Measurements from ENCODE around the gene MRPS26. TPM values are rescaled to one million over a fixed set of nuclear protein-coding genes. Genes with fewer than 3 reads are reported as not detected.

MRPS26 gene
- total RNA-seq, 2 experiments from 2014 or later, result 63.6 to 70.0 TPM

DNA sequence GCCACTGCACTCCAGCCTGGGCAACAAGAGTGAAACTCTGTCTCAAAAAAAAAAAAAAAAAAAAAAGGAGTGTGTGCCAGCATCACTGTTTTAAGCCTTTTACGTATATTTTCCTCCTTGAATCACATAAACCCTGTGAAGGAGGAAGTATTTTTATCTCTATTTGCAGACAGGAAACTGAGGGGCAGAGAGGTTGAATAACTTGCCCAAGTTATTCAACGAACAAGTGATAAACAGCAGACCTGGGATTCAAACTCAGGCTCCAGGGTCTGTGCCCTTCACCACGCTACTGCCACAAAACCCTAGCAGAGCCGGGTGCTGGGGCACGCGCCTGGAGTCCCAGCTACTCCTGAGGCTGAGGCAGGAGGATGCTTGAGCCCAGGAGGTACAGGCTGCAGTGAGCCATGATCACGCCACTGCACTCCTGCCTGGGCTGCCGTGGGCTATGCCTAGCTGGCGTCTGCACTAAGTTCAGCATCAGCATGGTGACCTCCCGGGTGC is 48.1 kb downstream of the MRPS26 start:
- H3K9me3 Mint-ChIP-seq, result no peaks in the 10 kb centered on the region
- intact Hi-C loops (cut with micrococcal nuclease), result no loop called here
- peak; percentile 31 for ATAC-seq
- peaks cover 27% of the 10 kb centered on the region for H3K4me1 Mint-ChIP-seq (ENCODE audit: low read depth)
- H3K36me3 Mint-ChIP-seq (ENCODE audit: low read depth), result no peaks in the 10 kb centered on the region
- POLR2A ChIA-PET, result interaction anchor here (0.9 to 2.6 kb wide), 5 partner anchors 8 to 28 kb away, joined by 3 to 13 read pairs (median 4); partner anchors contain the start of gene AVP
- no peak overlapping the region for H3K4me3 Mint-ChIP-seq
- CTCF ChIA-PET, result no interaction called here
- H3K27me3 Mint-ChIP-seq, result peaks cover 1% of the 10 kb centered on the region
- TF ChIP-seq, protein P1, sequence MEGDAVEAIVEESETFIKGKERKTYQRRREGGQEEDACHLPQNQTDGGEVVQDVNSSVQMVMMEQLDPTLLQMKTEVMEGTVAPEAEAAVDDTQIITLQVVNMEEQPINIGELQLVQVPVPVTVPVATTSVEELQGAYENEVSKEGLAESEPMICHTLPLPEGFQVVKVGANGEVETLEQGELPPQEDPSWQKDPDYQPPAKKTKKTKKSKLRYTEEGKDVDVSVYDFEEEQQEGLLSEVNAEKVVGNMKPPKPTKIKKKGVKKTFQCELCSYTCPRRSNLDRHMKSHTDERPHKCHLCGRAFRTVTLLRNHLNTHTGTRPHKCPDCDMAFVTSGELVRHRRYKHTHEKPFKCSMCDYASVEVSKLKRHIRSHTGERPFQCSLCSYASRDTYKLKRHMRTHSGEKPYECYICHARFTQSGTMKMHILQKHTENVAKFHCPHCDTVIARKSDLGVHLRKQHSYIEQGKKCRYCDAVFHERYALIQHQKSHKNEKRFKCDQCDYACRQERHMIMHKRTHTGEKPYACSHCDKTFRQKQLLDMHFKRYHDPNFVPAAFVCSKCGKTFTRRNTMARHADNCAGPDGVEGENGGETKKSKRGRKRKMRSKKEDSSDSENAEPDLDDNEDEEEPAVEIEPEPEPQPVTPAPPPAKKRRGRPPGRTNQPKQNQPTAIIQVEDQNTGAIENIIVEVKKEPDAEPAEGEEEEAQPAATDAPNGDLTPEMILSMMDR (IDR thresholded peaks at IDR 0.05), result no peak
- DNase-seq, result no peak
- peak overlapping the region; percentile 84 for H3K27ac Mint-ChIP-seq

- no peak overlapping the region for H3K27ac Mint-ChIP-seq
Observed at GRCh38 chr20:3094848-3095629, 49.2 kb downstream of the MRPS26 start.

More at GRCh38 chr20:3094848-3095629, 49.2 kb downstream of the MRPS26 start:
- TF ChIP-seq, protein P1 (IDR thresholded peaks at IDR 0.05), result no peak
- Mint-ChIP-seq H3K27me3 (peaks cover 1% of the 10 kb centered on the region), H3K9me3 (no peaks in the 10 kb centered on the region), H3K36me3 (ENCODE audit: low read depth) (no peaks in the 10 kb centered on the region), H3K4me1 (ENCODE audit: low read depth) (peaks cover 27% of the 10 kb centered on the region), H3K4me3 (no peak overlapping the region)
- no peak for DNase-seq
- intact Hi-C loops (cut with micrococcal nuclease), result no loop called here
- POLR2A ChIA-PET, result interaction anchor here (0.6 to 0.7 kb wide), 2 partner anchors 65 to 177 kb away, joined by 3 read pairs; no protein-coding TSS in a partner anchor
- no peak for ATAC-seq
- CTCF ChIA-PET, result interaction anchor here (0.9 to 1.7 kb wide), 2 partner anchors 17 to 22 kb away, joined by 3 read pairs; no protein-coding TSS in a partner anchor

Other genes with a start within 250 kb of the MRPS26 start
- gene CPXM1, start 245.4 kb upstream of the MRPS26 start, total RNA-seq, result 1 to 10 TPM; 2.0 to 2.9 TPM
- gene C20orf141, start 231.1 kb upstream of the MRPS26 start, total RNA-seq, result not detected
- gene TMEM239, start 229.7 kb upstream of the MRPS26 start, total RNA-seq, result not detected
- gene PCED1A, start 205.4 kb upstream of the MRPS26 start, total RNA-seq, result 10 to 100 TPM; 33.9 to 34.3 TPM
- gene VPS16, start 205.3 kb upstream of the MRPS26 start, total RNA-seq, result 10 to 100 TPM; 34.5 to 38.7 TPM
- gene PTPRA, start 172.6 kb upstream of the MRPS26 start, total RNA-seq, result 10 to 100 TPM; 42.0 to 43.1 TPM
- under 1 TPM; 0.36 to 0.85 TPM for gene GNRH2, start 2.4 kb upstream of the MRPS26 start, total RNA-seq
- not detected for gene OXT, start 25.6 kb downstream of the MRPS26 start, total RNA-seq
- gene AVP, start 38.7 kb downstream of the MRPS26 start, total RNA-seq, result not detected
- gene FASTKD5, start 113.8 kb downstream of the MRPS26 start, total RNA-seq, result 10 to 100 TPM; 17.3 to 18.1 TPM
- 1 to 10 TPM; 5.0 to 6.9 TPM for gene UBOX5, start 113.8 kb downstream of the MRPS26 start, total RNA-seq
- gene LZTS3, start 127.5 kb downstream of the MRPS26 start, total RNA-seq, result 1 to 10 TPM; 1.3 to 1.4 TPM
- gene DDRGK1, start 158.6 kb downstream of the MRPS26 start, total RNA-seq, result 10 to 100 TPM; 50.1 to 54.1 TPM
- 10 to 100 TPM; 56.3 to 66.9 TPM for gene ITPA, start 163.4 kb downstream of the MRPS26 start, total RNA-seq
- 1 to 10 TPM; 1.8 to 2.8 TPM for gene SLC4A11, start 193.1 kb downstream of the MRPS26 start, total RNA-seq